Urinary bladder (tissue), 4 donors: ENCODE data around the gene EFHC1. TPM values are rescaled to one million over a fixed set of nuclear protein-coding genes. Genes with fewer than 3 reads are reported as not detected.
A peak's percentile ranks its signal among the peaks of the same experiment; 100 is the strongest.

ENCODE experiments used
- DNase-seq: peaks from one replicate; pipeline ENCODE4 v3.0.0-alpha.2; 2015; ENCODE audit errors: extremely low spot score
- H3K27ac ChIP-seq: one replicate; pipeline ENCODE4 v1.5.1; 2013; ENCODE audit warnings: low read depth, mild to moderate bottlenecking, moderate library complexity
- H3K36me3 ChIP-seq: one replicate; pipeline ENCODE4 v1.6.1; 2013; ENCODE audit warnings: mild to moderate bottlenecking, moderate library complexity; ENCODE audit not compliant: insufficient read depth
- H3K4me1 ChIP-seq: one replicate; pipeline ENCODE4 v1.6.1; 2013; ENCODE audit warnings: mild to moderate bottlenecking, moderate library complexity; ENCODE audit not compliant: insufficient read depth
- H3K4me3 ChIP-seq: one replicate; pipeline ENCODE4 v1.5.1; 2013; ENCODE audit warnings: low read depth, low read length
- WGBS: extraction: QIAGEN DNeasy Blood & Tissue Kit; methylation state at CpG from one replicate; pipeline ENCODE4 v1.1.7; 2013; 5-methylcytosine and 5-hydroxymethylcytosine counted together
- polyA plus RNA-seq: library from polyadenylated mRNA; stranded (reverse); fragments of 200-250 nt; gene quantifications from one replicate; pipeline ENCODE4 v1.2.3, GENCODE V29; 2013
- total RNA-seq: library from RNA; depleted of rRNA; stranded (reverse); fragments of >200 nt; gene quantifications from one replicate; pipeline ENCODE4 v1.2.3, GENCODE V29; 2014
- donor health status: healthy with polysubstance abuse.
- donor health status: healthy.

The EFHC1 gene
- total and polyA plus RNA-seq, 2 donors: 12.8 to 51.2 TPM

- no peak for DNase-seq
- H3K27ac ChIP-seq: no peak overlapping the region
- H3K36me3 ChIP-seq: no peaks in the 10 kb centered on the region
- no peaks in the 10 kb centered on the region for H3K4me1 ChIP-seq
- H3K4me3 ChIP-seq: no peak overlapping the region
- WGBS: 75% methylated on average over 1 of the region's 1 CpG
Measured at GRCh38 chr6:52389264-52389625, 30.9 kb upstream of the EFHC1 start.

- H3K4me3 ChIP-seq: no peak overlapping the region
- 14% methylated on average over 8 of the region's 8 CpGs for WGBS
- peak; percentile 20 for DNase-seq
- peak overlapping the region; percentile 29 for H3K27ac ChIP-seq
- no peaks in the 10 kb centered on the region for H3K36me3 ChIP-seq
- no peaks in the 10 kb centered on the region for H3K4me1 ChIP-seq
Measured at GRCh38 chr6:52389626-52390360, 30.3 kb upstream of the EFHC1 start.

DNA sequence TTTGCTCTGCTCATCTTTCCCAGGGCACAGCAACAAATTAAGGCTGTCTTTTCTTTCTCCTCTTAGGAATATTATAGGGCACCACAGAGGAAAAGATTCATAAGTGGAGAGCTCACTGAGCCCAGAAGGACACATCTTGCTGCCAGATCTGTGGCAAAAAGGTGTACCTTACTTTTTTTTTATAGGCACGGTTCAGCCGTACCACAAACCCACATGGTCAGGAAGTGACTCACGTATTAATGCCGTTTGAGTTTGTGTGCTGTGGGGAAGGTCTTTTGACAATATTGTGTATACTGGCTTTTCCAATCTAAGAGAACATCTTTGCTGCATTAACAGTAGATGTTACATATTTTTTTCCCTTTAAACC, 29.8 kb upstream of the EFHC1 start:
- Histone ChIP-seq H3K36me3 (no peaks in the 10 kb centered on the region), H3K4me3 (no peak overlapping the region), H3K27ac (peak overlapping the region; percentile 29), H3K4me1 (no peaks in the 10 kb centered on the region)
- WGBS: 25% methylated on average over 4 of the region's 4 CpGs
- no peak for DNase-seq

- H3K4me3 ChIP-seq: no peak overlapping the region
- no peak overlapping the region for H3K27ac ChIP-seq
- no peak for DNase-seq
- WGBS: 60% methylated on average over 1 of the region's 1 CpG
- H3K4me1 ChIP-seq: no peaks in the 10 kb centered on the region
- H3K36me3 ChIP-seq: no peaks in the 10 kb centered on the region
Measured at GRCh38 chr6:52391599-52391998, 28.5 kb upstream of the EFHC1 start.

- H3K36me3 ChIP-seq: no peaks in the 10 kb centered on the region
- H3K4me3 ChIP-seq: no peak overlapping the region
- no peak for DNase-seq
- no peak overlapping the region for H3K27ac ChIP-seq
- 85% methylated on average over 1 of the region's 1 CpG for WGBS
- peaks cover 2% of the 10 kb centered on the region for H3K4me1 ChIP-seq
Measured at GRCh38 chr6:52392944-52393343, 27.2 kb upstream of the EFHC1 start.

GRCh38 chr6:52393780-52394179, 26.4 kb upstream of the EFHC1 start:
- no peak for DNase-seq
- H3K36me3 ChIP-seq: no peaks in the 10 kb centered on the region
- 100% methylated on average over 1 of the region's 1 CpG for WGBS
- H3K27ac ChIP-seq: no peak overlapping the region
- H3K4me3 ChIP-seq: no peak overlapping the region
- H3K4me1 ChIP-seq: peaks cover 2% of the 10 kb centered on the region

DNA sequence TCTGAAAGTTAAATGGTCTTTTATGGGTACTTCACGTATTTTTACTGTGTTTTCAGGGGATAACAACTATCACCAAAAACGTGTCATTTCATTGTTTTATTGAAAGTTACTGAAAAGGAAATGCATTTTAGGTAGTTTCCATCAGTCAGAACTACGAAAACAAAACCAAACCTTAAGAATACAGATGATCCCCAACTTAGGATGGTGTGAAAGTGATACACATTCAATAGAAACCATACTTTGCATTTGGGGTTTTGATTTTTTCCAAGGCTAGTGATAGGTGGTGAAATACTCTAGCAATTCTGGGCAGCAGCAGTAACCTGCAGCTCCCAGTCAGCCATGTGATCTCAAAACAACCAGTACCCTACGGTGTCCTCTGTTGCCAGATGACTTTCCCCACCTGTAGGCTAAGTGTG, 25.9 kb upstream of the EFHC1 start:
- 83% methylated on average over 4 of the region's 4 CpGs for WGBS
- no peaks in the 10 kb centered on the region for H3K36me3 ChIP-seq
- no peak overlapping the region for H3K4me3 ChIP-seq
- H3K4me1 ChIP-seq: peaks cover 2% of the 10 kb centered on the region
- no peak overlapping the region for H3K27ac ChIP-seq
- DNase-seq: no peak

- no peak for DNase-seq
- H3K4me1 ChIP-seq: peaks cover 2% of the 10 kb centered on the region
- no peak overlapping the region for H3K27ac ChIP-seq
- no peak overlapping the region for H3K4me3 ChIP-seq
- H3K36me3 ChIP-seq: no peaks in the 10 kb centered on the region
- 84% methylated on average over 2 of the region's 2 CpGs for WGBS
Measured at GRCh38 chr6:52395969-52396368, 24.2 kb upstream of the EFHC1 start.

DNA sequence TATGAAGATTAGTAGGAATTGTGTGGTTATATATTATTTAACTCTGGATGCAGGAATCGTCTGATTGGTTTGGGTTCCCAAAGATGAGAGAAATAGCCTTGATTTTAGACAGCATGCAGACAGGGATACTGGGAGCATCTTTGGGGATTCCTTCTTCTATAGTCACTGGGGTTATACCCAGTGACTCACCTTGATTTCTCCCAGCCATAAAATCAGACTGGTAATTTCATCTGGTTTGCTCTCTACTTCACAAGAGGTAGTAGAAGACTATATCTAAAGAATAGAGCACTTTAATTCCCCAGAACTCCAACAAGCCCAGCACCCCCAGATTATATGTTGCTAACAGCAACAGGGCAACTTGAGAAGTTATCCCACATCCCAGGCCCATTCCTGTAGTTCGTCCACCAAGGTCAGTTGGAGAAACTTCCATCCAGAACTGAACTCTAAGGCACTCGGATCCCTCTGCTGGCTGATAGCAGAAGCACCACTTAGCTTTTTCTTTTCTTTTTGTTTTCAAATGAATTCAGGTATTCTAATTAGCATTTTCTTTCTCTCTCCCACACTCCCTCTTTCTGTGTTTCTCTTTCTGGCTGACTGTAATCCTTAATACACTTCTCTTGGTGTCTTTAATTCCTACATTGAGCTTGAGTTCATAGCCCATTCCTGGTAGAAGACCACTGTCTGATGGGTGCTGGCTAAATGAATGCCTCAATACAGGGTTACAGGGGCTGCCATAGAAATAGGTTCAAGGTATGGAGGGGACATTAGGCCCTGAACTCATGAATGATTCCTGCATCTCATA, 20.4 kb upstream of the EFHC1 start:
- H3K36me3 ChIP-seq: no peaks in the 10 kb centered on the region
- WGBS: 34% methylated on average over 3 of the region's 3 CpGs
- no peak for DNase-seq
- H3K4me3 ChIP-seq: no peak overlapping the region
- H3K4me1 ChIP-seq: peaks cover 2% of the 10 kb centered on the region
- H3K27ac ChIP-seq: no peak overlapping the region

DNA sequence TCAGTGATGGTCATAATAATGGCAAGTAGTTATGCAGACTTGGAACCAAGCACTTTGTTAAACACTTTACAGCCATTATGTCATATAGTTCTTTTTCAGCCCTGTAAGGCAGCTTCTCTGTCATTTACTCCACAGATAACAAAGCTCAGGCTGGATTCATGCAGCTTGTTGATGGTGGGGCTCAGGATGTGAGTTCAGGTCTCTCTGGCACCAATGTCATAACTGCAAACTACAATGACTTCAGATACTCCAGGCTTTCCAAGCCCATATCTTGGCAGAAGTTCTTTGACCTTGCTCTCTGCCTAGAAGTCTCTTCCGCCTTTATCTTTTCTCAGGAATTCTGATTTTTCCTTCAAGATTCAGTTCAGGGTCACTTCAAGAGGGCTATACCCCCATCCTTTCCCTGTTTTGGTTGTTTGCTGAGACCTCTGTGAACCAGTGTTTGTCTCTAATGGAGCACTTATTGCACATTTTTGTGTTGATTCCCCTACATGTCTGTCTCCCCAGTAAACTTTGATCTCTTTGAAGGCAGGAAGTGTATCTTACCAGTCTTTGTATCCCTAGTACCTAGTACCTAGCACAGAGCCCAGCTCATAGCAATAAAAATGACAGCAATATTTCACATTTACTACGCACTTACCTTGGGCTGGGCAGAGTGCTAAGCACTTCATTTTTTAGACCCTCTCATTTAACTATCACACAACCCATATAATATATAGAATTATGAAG, 19.7 kb upstream of the EFHC1 start:
- DNase-seq: no peak
- no peak overlapping the region for H3K4me3 ChIP-seq
- H3K27ac ChIP-seq: no peak overlapping the region
- H3K36me3 ChIP-seq: no peaks in the 10 kb centered on the region
- WGBS: 75% methylated on average over 2 of the region's 2 CpGs
- H3K4me1 ChIP-seq: peaks cover 2% of the 10 kb centered on the region

GRCh38 chr6:52403086-52403485, 17.1 kb upstream of the EFHC1 start:
- Histone ChIP-seq H3K4me3 (no peak overlapping the region), H3K4me1 (no peaks in the 10 kb centered on the region), H3K36me3 (no peaks in the 10 kb centered on the region), H3K27ac (no peak overlapping the region)
- WGBS: 97% methylated on average over 26 of the region's 26 CpGs
- no peak for DNase-seq

GRCh38 chr6:52403627-52404026, 16.5 kb upstream of the EFHC1 start:
- H3K4me3 ChIP-seq: no peak overlapping the region
- H3K27ac ChIP-seq: no peak overlapping the region
- DNase-seq: no peak
- no peaks in the 10 kb centered on the region for H3K36me3 ChIP-seq
- no peaks in the 10 kb centered on the region for H3K4me1 ChIP-seq
- 71% methylated on average over 9 of the region's 9 CpGs for WGBS

DNA sequence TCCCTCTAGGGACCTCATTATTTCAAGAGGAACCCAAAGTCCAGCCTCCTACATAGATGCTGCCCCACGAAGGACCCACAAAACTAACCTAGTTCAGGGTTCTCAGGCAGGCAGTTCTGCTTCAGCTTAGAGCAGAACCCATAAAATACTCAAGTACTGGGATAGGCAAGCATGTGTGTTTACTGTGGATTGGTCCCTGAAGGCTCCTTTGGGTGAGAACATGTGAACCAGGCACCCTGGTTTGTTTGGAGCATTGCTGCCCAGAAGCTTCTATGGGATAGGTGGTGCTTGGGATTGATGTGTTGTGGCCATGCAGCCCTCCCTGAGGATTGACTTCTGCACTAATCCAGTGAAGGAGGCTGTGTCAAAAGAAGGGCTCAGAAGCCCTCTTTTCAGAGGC, 14.9 kb upstream of the EFHC1 start:
- Histone ChIP-seq H3K36me3 (no peaks in the 10 kb centered on the region), H3K4me3 (no peak overlapping the region), H3K27ac (no peak overlapping the region), H3K4me1 (no peaks in the 10 kb centered on the region)
- WGBS: 88% methylated on average over 1 of the region's 1 CpG
- DNase-seq: no peak

DNA sequence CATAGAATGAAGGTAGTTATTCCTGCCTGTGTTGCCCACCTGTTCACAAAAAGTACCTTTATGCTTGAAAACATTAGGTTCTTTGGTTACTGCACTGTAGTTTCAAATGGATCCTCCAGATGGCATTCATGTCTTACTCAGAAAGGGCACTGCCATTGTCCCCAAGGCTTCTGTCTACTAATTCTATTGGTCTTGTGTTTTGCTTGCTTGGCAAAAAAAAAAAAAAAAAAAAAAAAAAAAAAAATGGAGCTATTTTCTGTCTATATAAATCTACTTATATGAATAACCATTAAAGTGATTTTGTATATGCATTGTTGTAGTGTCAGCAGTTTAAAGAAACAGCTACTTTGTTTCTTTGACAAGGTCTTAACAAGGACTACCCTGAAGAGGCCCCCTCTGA, 12.7 kb upstream of the EFHC1 start:
- no peak overlapping the region for H3K27ac ChIP-seq
- no peaks in the 10 kb centered on the region for H3K36me3 ChIP-seq
- no peaks in the 10 kb centered on the region for H3K4me1 ChIP-seq
- DNase-seq: no peak
- no peak overlapping the region for H3K4me3 ChIP-seq
